OCI-LY3 (cell line): ENCODE measurements around the gene TTLL11.

ENCODE experiments used
- H2AFZ ChIP-seq: fragments of 200-600, 300-600 bp; shearing (Covaris generic); 2 replicates; pipeline ENCODE4 v1.6.0; 2014; ENCODE audit warnings: antibody characterized with exemption, low read depth, low read length
- H3K27ac ChIP-seq: fragments of 200-600, 300-600 bp; sonication (generic); 2 replicates; pipeline ENCODE4 v1.5.1; 2014; ENCODE audit warnings: mild to moderate bottlenecking, low read length, moderate library complexity, mixed read lengths
- H3K27me3 ChIP-seq: fragments of 200-600, 300-600 bp; sonication (generic); 2 replicates; pipeline ENCODE4 v1.6.1; 2014; ENCODE audit warnings: low read depth, low read length, mixed read lengths
- H3K36me3 ChIP-seq: fragments of 200-600, 300-600 bp; sonication (generic); replicated peaks from 2 replicates; pipeline ENCODE3; 2014; ENCODE audit warnings: low read depth, low read length, mixed read lengths
- H3K4me1 ChIP-seq: fragments of 300-600, 200-600 bp; sonication (generic); 2 replicates; pipeline ENCODE4 v1.6.1; 2014; ENCODE audit warnings: low read length, mixed read lengths
- H3K4me2 ChIP-seq: fragments of 200-600, 300-600 bp; sonication (generic); 2 replicates; pipeline ENCODE4 v1.6.1; 2014; ENCODE audit warnings: low read length, mixed read lengths
- H3K4me3 ChIP-seq: fragments of 300-600, 200-600 bp; sonication (generic); 2 replicates; pipeline ENCODE4 v1.5.1; 2014; ENCODE audit warnings: antibody characterized with exemption, mild to moderate bottlenecking, low read length, moderate library complexity
- H3K79me2 ChIP-seq: fragments of 300-600, 200-600 bp; shearing (Covaris generic); 2 replicates; pipeline ENCODE4 v1.6.1; 2014; ENCODE audit warnings: mild to moderate bottlenecking, low read length, mixed read lengths
- H3K9ac ChIP-seq: fragments of 300-600, 200-600 bp; shearing (Covaris generic); 2 replicates; pipeline ENCODE4 v1.6.0; 2014; ENCODE audit warnings: mild to moderate bottlenecking, low read length, moderate library complexity
- H3K9me3 ChIP-seq: fragments of 200-600, 300-600 bp; shearing (Covaris generic); 2 replicates; pipeline ENCODE4 v1.6.1; 2014; ENCODE audit warnings: low read length, mixed read lengths; ENCODE audit not compliant: insufficient read depth
- H4K20me1 ChIP-seq: fragments of 200-600, 300-600 bp; sonication (generic); 2 replicates; pipeline ENCODE4 v1.6.1; 2016; ENCODE audit warnings: low read length, mixed read lengths; ENCODE audit not compliant: insufficient read depth
- EZH2phosphoT487 ChIP-seq: fragments of 200-600 bp; shearing (Covaris generic); IDR thresholded peaks from 2 replicates; pipeline ENCODE4 v1.6.1; 2018; ENCODE audit warnings: antibody characterized with exemption, mixed run types, low read depth
- TF ChIP-seq, protein P1 (sequence below): fragments of 200-600, 300-600 bp; sonication (generic); IDR thresholded peaks from 2 replicates; pipeline ENCODE4 v1.5.1; 2014; ENCODE audit warnings: antibody characterized with exemption, low read length, low read depth

Gene TTLL11

DNA sequence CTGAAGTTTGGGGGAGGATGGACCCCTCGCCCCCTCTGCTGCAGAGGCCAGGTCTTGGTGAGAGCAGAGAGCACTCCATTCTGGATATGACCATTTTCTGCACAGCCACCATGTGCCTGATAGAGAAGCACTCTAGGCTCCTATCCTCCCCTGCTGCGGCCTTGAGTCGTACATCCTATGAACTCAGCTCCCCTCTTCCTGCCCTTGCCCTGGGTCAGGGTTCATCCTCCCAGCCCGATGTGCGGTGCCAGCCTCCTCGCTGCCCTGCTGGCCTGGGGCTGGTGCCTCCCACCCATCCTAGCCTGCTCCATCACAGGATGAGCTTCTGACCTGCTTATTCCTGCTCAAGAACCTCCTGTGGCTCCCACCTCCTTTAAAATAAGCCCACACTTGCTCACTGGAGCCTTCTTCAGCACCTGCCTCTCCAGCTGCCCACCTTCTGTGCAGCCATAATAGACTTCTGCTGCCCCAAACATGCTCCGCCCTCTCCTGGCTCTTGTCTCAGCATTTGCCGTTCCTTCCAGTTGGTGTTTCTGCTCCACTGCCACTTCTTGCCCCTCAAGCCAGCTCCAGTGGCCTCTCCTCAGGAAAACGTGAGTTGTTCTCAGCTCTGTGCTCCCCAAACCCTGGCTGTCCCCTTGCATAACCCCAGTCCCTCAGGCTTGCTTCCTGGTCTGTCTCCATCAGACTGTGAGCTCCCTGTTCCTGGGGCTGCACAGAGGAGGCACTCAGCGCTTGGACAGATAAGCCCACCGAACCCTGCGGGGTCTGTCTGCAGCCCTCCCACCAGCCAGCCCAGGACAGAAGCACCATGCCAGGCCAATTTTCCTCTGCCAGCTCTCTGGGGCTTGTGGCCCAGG is 22.3 kb upstream of the TTLL11 start:
- H3K27me3 ChIP-seq = peaks cover 13% of the 10 kb centered on the region; the same call in 1 of the 2 replicates
- no peaks in the 10 kb centered on the region for H3K4me1 ChIP-seq
- no peaks in the 10 kb centered on the region for H3K36me3 ChIP-seq
- H3K27ac ChIP-seq = no peak overlapping the region
- H3K79me2 ChIP-seq = no peaks in the 10 kb centered on the region
- H3K4me3 ChIP-seq = no peak overlapping the region
- H3K9me3 ChIP-seq = no peaks in the 10 kb centered on the region
- no peak overlapping the region for H2AFZ ChIP-seq
- TF ChIP-seq EZH2phosphoT487 = no peak
- TF ChIP-seq, protein P1, sequence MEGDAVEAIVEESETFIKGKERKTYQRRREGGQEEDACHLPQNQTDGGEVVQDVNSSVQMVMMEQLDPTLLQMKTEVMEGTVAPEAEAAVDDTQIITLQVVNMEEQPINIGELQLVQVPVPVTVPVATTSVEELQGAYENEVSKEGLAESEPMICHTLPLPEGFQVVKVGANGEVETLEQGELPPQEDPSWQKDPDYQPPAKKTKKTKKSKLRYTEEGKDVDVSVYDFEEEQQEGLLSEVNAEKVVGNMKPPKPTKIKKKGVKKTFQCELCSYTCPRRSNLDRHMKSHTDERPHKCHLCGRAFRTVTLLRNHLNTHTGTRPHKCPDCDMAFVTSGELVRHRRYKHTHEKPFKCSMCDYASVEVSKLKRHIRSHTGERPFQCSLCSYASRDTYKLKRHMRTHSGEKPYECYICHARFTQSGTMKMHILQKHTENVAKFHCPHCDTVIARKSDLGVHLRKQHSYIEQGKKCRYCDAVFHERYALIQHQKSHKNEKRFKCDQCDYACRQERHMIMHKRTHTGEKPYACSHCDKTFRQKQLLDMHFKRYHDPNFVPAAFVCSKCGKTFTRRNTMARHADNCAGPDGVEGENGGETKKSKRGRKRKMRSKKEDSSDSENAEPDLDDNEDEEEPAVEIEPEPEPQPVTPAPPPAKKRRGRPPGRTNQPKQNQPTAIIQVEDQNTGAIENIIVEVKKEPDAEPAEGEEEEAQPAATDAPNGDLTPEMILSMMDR = no peak
- no peaks in the 10 kb centered on the region for H4K20me1 ChIP-seq
- H3K9ac ChIP-seq = no peak overlapping the region
- no peak overlapping the region for H3K4me2 ChIP-seq

DNA sequence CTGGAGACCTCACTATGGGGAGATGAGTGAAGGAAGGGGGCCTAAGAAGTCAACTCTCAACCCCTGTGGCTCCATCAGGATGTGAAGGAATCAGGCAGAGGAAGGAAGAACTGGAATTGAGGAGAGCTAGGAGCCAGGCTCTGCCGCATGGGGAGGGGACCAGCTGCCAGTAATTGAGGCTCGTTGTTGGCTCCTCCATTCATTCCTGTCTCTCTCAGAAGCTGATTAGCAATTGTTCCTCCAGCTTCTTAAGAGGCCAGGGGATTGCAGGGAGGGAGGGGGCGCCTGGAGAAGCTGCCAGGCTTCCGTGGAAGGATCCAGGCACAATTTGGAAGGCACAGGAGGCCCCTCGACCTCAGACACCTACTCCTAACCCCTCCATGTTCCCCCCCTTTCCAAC is 20.5 kb upstream of the TTLL11 start:
- no peak overlapping the region for H2AFZ ChIP-seq
- H3K9me3 ChIP-seq = no peaks in the 10 kb centered on the region
- H3K27me3 ChIP-seq = peaks cover 13% of the 10 kb centered on the region; the same call in 1 of the 2 replicates
- H3K4me3 ChIP-seq = no peak overlapping the region
- H3K4me2 ChIP-seq = no peak overlapping the region
- no peaks in the 10 kb centered on the region for H3K79me2 ChIP-seq
- no peak overlapping the region for H3K9ac ChIP-seq
- H4K20me1 ChIP-seq = no peaks in the 10 kb centered on the region
- H3K36me3 ChIP-seq = no peaks in the 10 kb centered on the region
- no peak for TF ChIP-seq EZH2phosphoT487
- TF ChIP-seq, protein P1 = no peak
- H3K4me1 ChIP-seq = no peaks in the 10 kb centered on the region
- H3K27ac ChIP-seq = no peak overlapping the region

DNA sequence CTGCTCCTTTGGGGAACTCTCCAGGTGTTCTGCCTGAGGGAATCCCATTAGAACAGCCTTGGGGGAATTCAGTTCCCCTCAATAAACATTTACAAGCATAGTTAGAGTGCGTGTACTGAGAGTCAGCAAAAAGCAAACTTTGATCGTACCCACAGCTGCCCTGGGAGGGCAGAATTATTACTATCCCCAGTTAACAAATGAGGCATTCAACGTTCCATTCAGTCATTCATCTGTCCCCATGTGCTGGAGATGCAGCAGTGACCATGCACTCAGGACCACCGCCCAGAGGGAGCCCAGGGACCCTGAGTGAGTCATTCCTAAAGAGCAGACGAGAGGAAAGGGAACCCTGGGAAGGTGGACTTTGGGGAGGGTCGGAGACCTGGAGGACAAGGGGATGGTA is 19.1 kb upstream of the TTLL11 start:
- TF ChIP-seq, protein P1 = no peak
- no peak for TF ChIP-seq EZH2phosphoT487
- Histone ChIP-seq H3K27ac (no peak overlapping the region), H3K4me1 (no peaks in the 10 kb centered on the region)

DNA sequence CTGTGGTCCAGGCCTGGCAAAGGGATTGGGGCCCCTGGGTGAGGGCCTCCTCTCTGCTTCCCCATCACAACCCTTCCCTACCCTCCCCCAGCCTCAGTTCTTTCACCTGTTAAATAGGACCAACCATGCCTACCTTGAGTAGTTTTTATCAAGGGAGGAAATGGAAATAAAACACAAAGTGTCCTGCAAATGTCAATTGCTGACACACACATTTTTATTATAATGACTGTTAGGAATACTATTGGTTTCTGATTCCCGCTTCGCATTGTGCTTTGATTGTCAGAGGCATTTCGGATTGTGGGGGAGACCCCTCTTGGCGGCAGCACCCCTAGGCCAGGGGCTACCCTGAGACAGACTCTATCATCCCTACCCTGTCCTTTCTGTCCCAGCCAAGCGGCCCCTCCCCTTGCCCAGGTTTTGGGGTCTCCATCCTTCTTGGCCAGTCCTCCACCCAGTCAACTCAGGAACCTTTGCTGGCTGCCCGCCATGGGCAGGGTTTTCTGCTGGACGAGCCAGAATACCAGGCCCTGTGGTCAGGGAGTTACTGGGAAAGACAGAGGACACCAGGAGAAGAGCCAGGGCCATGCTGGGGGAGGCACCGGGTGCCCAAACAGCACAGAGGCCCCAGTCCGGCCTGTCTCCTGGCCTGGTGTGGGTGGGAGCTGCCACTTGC is 18.4 kb upstream of the TTLL11 start:
- no peak overlapping the region for H3K4me3 ChIP-seq
- H3K4me2 ChIP-seq = no peak overlapping the region
- H3K4me1 ChIP-seq = no peaks in the 10 kb centered on the region

More for the DNA sequence above, 19.1 kb upstream of the TTLL11 start:
- Histone ChIP-seq H3K4me2 (no peak overlapping the region), H3K79me2 (no peaks in the 10 kb centered on the region), H3K27me3 (peaks cover 13% of the 10 kb centered on the region; the same call in 1 of the 2 replicates), H3K36me3 (no peaks in the 10 kb centered on the region), H4K20me1 (no peaks in the 10 kb centered on the region), H3K9me3 (no peaks in the 10 kb centered on the region), H3K9ac (no peak overlapping the region), H3K4me3 (no peak overlapping the region), H2AFZ (no peak overlapping the region)

More for the DNA sequence above, 18.4 kb upstream of the TTLL11 start:
- no peak for TF ChIP-seq EZH2phosphoT487
- TF ChIP-seq, protein P1 = no peak
- H3K9me3 ChIP-seq = no peaks in the 10 kb centered on the region
- H3K36me3 ChIP-seq = no peaks in the 10 kb centered on the region
- no peak overlapping the region for H3K27ac ChIP-seq
- no peaks in the 10 kb centered on the region for H3K79me2 ChIP-seq
- no peak overlapping the region for H3K9ac ChIP-seq
- H3K27me3 ChIP-seq = peaks cover 13% of the 10 kb centered on the region; the same call in 1 of the 2 replicates
- no peaks in the 10 kb centered on the region for H4K20me1 ChIP-seq
- H2AFZ ChIP-seq = no peak overlapping the region
